IMR-90 (cell line): Measurements from ENCODE around the gene ADGRA1. TPM values are rescaled to one million over a fixed set of nuclear protein-coding genes. Genes with fewer than 3 reads are reported as not detected.

Source experiments
- ATAC-seq: fragments of 200-7000 bp; cut with Tn5 transposase; 2 replicates; pipeline ENCODE4 v1.9.1; 2020; ENCODE audit warnings: low read depth, mild to moderate bottlenecking, moderate library complexity
- BruUV-seq: library from RNA; stranded (reverse); fragments of 400-500 nt; replicated peaks from 2 replicates; lab custom pipeline; 2021; lab: Mats Ljungman, UMichigan
- CTCF ChIA-PET: fragments of 300-600 bp; formaldehyde crosslinking; extraction: SDS; loops from one replicate; lab custom pipeline; 2021; ENCODE audit warnings: antibody characterized with exemption; lab: Yijun Ruan, JAX
- POLR2A ChIA-PET: fragments of 300-600 bp; sonication (Branson Sonifier 250); formaldehyde crosslinking; loops from one replicate; lab custom pipeline; 2022; ENCODE audit warnings: antibody characterized with exemption; ENCODE audit not compliant: unreplicated experiment; lab: Charles Lee
- DNase-seq: peaks from one replicate; pipeline ENCODE4 v3.0.0; 2013
- H2AFZ ChIP-seq: replicated peaks from 2 replicates; pipeline ENCODE3; 2013; ENCODE audit warnings: low read length, mild to moderate bottlenecking; ENCODE audit not compliant: poor library complexity
- H2AK5ac ChIP-seq: 2 replicates; pipeline ENCODE4 v1.6.1; 2013; ENCODE audit warnings: low read depth, low read length, inconsistent platforms
- H2AK9ac ChIP-seq: replicated peaks from 2 replicates; pipeline ENCODE3; 2013; ENCODE audit warnings: mild to moderate bottlenecking, low read depth, low read length, moderate library complexity; ENCODE audit not compliant: poor library complexity
- H2BK120ac ChIP-seq: 2 replicates; pipeline ENCODE4 v1.6.1; 2013; ENCODE audit warnings: low read depth, low read length, inconsistent platforms
- H2BK15ac ChIP-seq: 3 replicates; pipeline ENCODE4 v1.6.1; 2013; ENCODE audit warnings: low read depth, low read length, inconsistent platforms
- H2BK20ac ChIP-seq: 2 replicates; pipeline ENCODE4 v1.6.1; 2013; ENCODE audit warnings: low read depth, mild to moderate bottlenecking, inconsistent platforms, low read length, moderate library complexity
- H2BK5ac ChIP-seq: 2 replicates; pipeline ENCODE4 v1.6.1; 2013; ENCODE audit warnings: mild to moderate bottlenecking, low read depth, low read length, inconsistent platforms; ENCODE audit not compliant: poor library complexity, severe bottlenecking
- H3K14ac ChIP-seq: replicated peaks from 2 replicates; pipeline ENCODE4 v1.6.1; 2013; ENCODE audit warnings: low read depth, low read length, inconsistent platforms
- H3K18ac ChIP-seq: 2 replicates; pipeline ENCODE4 v1.6.1; 2013; ENCODE audit warnings: low read depth, low read length, control low read depth
- H3K23ac ChIP-seq: 2 replicates; pipeline ENCODE4 v1.6.1; 2013; ENCODE audit warnings: low read depth, low read length, inconsistent platforms
- H3K27ac ChIP-seq: 2 replicates; pipeline ENCODE4 v1.5.1; 2013; ENCODE audit warnings: mild to moderate bottlenecking, control low read depth, low read length; ENCODE audit not compliant: insufficient read depth
- H3K27me3 ChIP-seq: 2 replicates; pipeline ENCODE4 v1.6.1; 2013; ENCODE audit warnings: low read length; ENCODE audit not compliant: control insufficient read depth, insufficient read depth
- H3K36me3 ChIP-seq: 2 replicates; pipeline ENCODE4 v1.6.1; 2013; ENCODE audit warnings: low read length, mixed read lengths; ENCODE audit not compliant: control insufficient read depth, insufficient read depth
- H3K4ac ChIP-seq: 2 replicates; pipeline ENCODE4 v1.6.1; 2013; ENCODE audit warnings: low read depth, low read length, inconsistent platforms
- H3K4me1 ChIP-seq: 2 replicates; pipeline ENCODE4 v1.6.1; 2013; ENCODE audit warnings: low read length, mixed read lengths; ENCODE audit not compliant: control insufficient read depth, insufficient read depth
- H3K4me2 ChIP-seq: 2 replicates; pipeline ENCODE4 v1.6.1; 2013; ENCODE audit warnings: low read depth, mild to moderate bottlenecking, control low read depth, low read length, moderate library complexity
- H3K4me3 ChIP-seq: 2 replicates; pipeline ENCODE4 v1.5.1; 2013; ENCODE audit warnings: low read depth, mild to moderate bottlenecking, control low read depth, low read length, moderate library complexity; ENCODE audit not compliant: insufficient read depth
- H3K56ac ChIP-seq: 2 replicates; pipeline ENCODE4 v1.6.1; 2013; ENCODE audit warnings: low read length, inconsistent platforms; ENCODE audit not compliant: insufficient read depth; ENCODE audit errors: extremely low read depth
- H3K79me1 ChIP-seq, 2 experiments: 2 replicates each; pipeline ENCODE4 v1.6.1; 2013; ENCODE audit warnings: low read length in 2 of 2, inconsistent platforms in 1 of 2, low read depth in 1 of 2
- H3K9ac ChIP-seq: 2 replicates; pipeline ENCODE4 v1.6.1; 2013; ENCODE audit warnings: low read depth, low read length, control low read depth
- H3K9me1 ChIP-seq: 2 replicates; pipeline ENCODE4 v1.6.1; 2013; ENCODE audit warnings: low read length, inconsistent platforms; ENCODE audit not compliant: insufficient read depth
- H3K9me3 ChIP-seq: 2 replicates; pipeline ENCODE4 v1.6.1; 2013; ENCODE audit warnings: low read length; ENCODE audit not compliant: control insufficient read depth, insufficient read depth
- H4K20me1 ChIP-seq: 2 replicates; pipeline ENCODE4 v1.6.1; 2013; ENCODE audit warnings: low read length, inconsistent platforms; ENCODE audit not compliant: insufficient read depth
- H4K5ac ChIP-seq: 2 replicates; pipeline ENCODE4 v1.6.1; 2013; ENCODE audit warnings: mild to moderate bottlenecking, low read depth, low read length, control low read depth
- H4K8ac ChIP-seq, 2 experiments: 2 replicates each; pipeline ENCODE4 v1.6.1; 2013; ENCODE audit warnings: low read depth in 2 of 2, low read length in 2 of 2, control low read depth in 1 of 2, inconsistent platforms in 1 of 2
- H4K91ac ChIP-seq: 2 replicates; pipeline ENCODE4 v1.6.1; 2013; ENCODE audit warnings: low read depth, low read length, inconsistent platforms; ENCODE audit not compliant: insufficient read depth
- BHLHE40 ChIP-seq: fragments of 150-350 bp; IDR thresholded peaks from 2 replicates; pipeline ENCODE4 v1.6.1; 2016; ENCODE audit warnings: mild to moderate bottlenecking, low read depth, low read length
- CEBPB ChIP-seq: IDR thresholded peaks from 2 replicates; pipeline ENCODE4 v1.6.1; 2012; ENCODE audit warnings: low read depth, low read length, improper control_type of control experiment
- MXI1 ChIP-seq: IDR thresholded peaks from 2 replicates; pipeline ENCODE4 v1.6.1; 2012; ENCODE audit warnings: low read depth, mild to moderate bottlenecking, low read length, moderate library complexity, borderline replicate concordance
- POLR2A ChIP-seq: IDR thresholded peaks from 2 replicates; pipeline ENCODE4 v1.6.1; 2012; ENCODE audit warnings: mild to moderate bottlenecking, low read depth, low read length
- RAD21 ChIP-seq: IDR thresholded peaks from 2 replicates; pipeline ENCODE4 v1.6.1; 2012; ENCODE audit warnings: low read length, improper control_type of control experiment
- WGBS, 2 experiments: methylation state at CpG; one replicate each; pipeline versions ENCODE4 v1.1.5 to v1.1.7; 2013; ENCODE audit warnings: missing lambda C conversion rate in 2 of 2; ENCODE audit not compliant: insufficient read length in 1 of 2; ENCODE audit errors: extremely low coverage in 2 of 2; 5-methylcytosine and 5-hydroxymethylcytosine counted together
- dilution Hi-C: fragments of 300-500 bp; cut with HindIII; formaldehyde crosslinking; loops from one replicate; pipeline ENCODE4 v1.14.3; 2018; ENCODE audit warnings: low sequenced_read_pairs; ENCODE audit not compliant: unreplicated experiment
- in situ Hi-C: fragments of 300-500 bp; cut with MboI; formaldehyde crosslinking; loops from 3 replicates; pipeline ENCODE4 v1.14.3; 2019; ENCODE audit warnings: low sequenced_read_pairs, inconsistent platforms, mixed read lengths
- intact Hi-C: fragments of 100-400 bp; cut with micrococcal nuclease; formaldehyde crosslinking; loops from 2 replicates; pipeline ENCODE4 v1.10.0; 2022
- polyA plus RNA-seq, 3 experiments: library from polyadenylated mRNA; depleted of rRNA; stranded (reverse); fragments of >200 nt; gene quantifications; 2 replicates each; pipeline ENCODE4 v1.2.3, GENCODE V29; 2012; ENCODE audit warnings: low replicate concordance in 1 of 3
- total RNA-seq: library from RNA; depleted of rRNA; stranded (reverse); fragments of >200 nt; gene quantifications from 2 replicates; pipeline ENCODE4 v1.2.3, GENCODE V29; 2012
- TF ChIP-seq, protein P1 (sequence below): fragments of 150-350 bp; IDR thresholded peaks from 2 replicates; pipeline ENCODE4 v1.6.1; 2016; ENCODE audit warnings: low read depth, mild to moderate bottlenecking, low read length, moderate library complexity, borderline replicate concordance

Gene ADGRA1
- total and polyA plus RNA-seq, 2 of the 4 experiments (the other 2 are of a cell fraction) = not detected

GRCh38 chr10:133150226-133150625 lies 62.5 kb downstream of the ADGRA1 start:
- Histone ChIP-seq H2BK5ac (no peak overlapping the region), H2AK5ac (no peak overlapping the region), H3K9me3 (peaks cover 2% of the 10 kb centered on the region), H3K4ac (no peak overlapping the region), H3K9ac (no peak overlapping the region), H3K4me3 (no peak overlapping the region), H3K27me3 (peaks cover 9% of the 10 kb centered on the region), H2BK20ac (no peak overlapping the region), H2BK120ac (no peak overlapping the region), H3K79me1 (no peaks in the 10 kb centered on the region), H3K4me2 (no peak overlapping the region), H3K36me3 (no peaks in the 10 kb centered on the region), H2BK15ac (no peak overlapping the region), H3K14ac (no peak overlapping the region), H3K18ac (no peak overlapping the region), H4K5ac (no peak overlapping the region), H2AK9ac (no peak overlapping the region), H3K9me1 (no peaks in the 10 kb centered on the region), H3K4me1 (peaks cover 2% of the 10 kb centered on the region), H4K8ac (no peak overlapping the region), H4K20me1 (no peaks in the 10 kb centered on the region), H3K27ac (no peak overlapping the region), H4K91ac (no peak overlapping the region), H2AFZ (no peak overlapping the region), H3K23ac (no peak overlapping the region), H3K56ac (no peak overlapping the region)
- ATAC-seq (no peak), DNase-seq (no peak)
- in situ Hi-C loops = no loop called here
- TF ChIP-seq BHLHE40 (no peak), MXI1 (no peak), RAD21 (no peak), POLR2A (no peak), CEBPB (no peak)
- TF ChIP-seq, protein P1, sequence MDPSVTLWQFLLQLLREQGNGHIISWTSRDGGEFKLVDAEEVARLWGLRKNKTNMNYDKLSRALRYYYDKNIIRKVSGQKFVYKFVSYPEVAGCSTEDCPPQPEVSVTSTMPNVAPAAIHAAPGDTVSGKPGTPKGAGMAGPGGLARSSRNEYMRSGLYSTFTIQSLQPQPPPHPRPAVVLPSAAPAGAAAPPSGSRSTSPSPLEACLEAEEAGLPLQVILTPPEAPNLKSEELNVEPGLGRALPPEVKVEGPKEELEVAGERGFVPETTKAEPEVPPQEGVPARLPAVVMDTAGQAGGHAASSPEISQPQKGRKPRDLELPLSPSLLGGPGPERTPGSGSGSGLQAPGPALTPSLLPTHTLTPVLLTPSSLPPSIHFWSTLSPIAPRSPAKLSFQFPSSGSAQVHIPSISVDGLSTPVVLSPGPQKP = no peak
- intact Hi-C loops = no loop called here
- dilution Hi-C loops = no loop called here
- POLR2A ChIA-PET = no interaction called here
- CTCF ChIA-PET = no interaction called here
- no TSS peak for BruUV-seq
- whole genome bisulfite sequencing, 2 experiments = no CpG with 5 or more reads among the region's 8 CpGs
